HepG2 (cell line): ENCODE measurements around the gene PDRG1. TPM values are rescaled to one million over a fixed set of nuclear protein-coding genes. Genes with fewer than 3 reads are reported as not detected.

Source experiments
- FLYWCH1 ChIP-seq: sonication (generic); formaldehyde crosslinking; IDR thresholded peaks from 2 replicates; pipeline ENCODE4 v1.8.1; 2023; ENCODE audit warnings: mild to moderate bottlenecking, missing genetic modification reagents
- JDP2 ChIP-seq: sonication (generic); formaldehyde crosslinking; IDR thresholded peaks from 2 replicates; pipeline ENCODE4 v1.8.1; 2022; ENCODE audit warnings: missing genetic modification reagents, borderline replicate concordance
- KLF15 ChIP-seq: sonication (generic); formaldehyde crosslinking; IDR thresholded peaks from 2 replicates; pipeline ENCODE4 v1.8.1; 2023; ENCODE audit warnings: borderline replicate concordance, mild to moderate bottlenecking, inconsistent platforms, missing genetic modification reagents, mixed read lengths
- PBX3 ChIP-seq: sonication (generic); formaldehyde crosslinking; IDR thresholded peaks from 2 replicates; pipeline ENCODE4 v1.8.1; 2023; ENCODE audit warnings: missing genetic modification reagents, inconsistent platforms, borderline replicate concordance
- POGK ChIP-seq: sonication (generic); formaldehyde crosslinking; conservative IDR thresholded peaks from 2 replicates; pipeline ENCODE4 v1.8.0; 2022; ENCODE audit warnings: mild to moderate bottlenecking, moderate library complexity, missing genetic modification reagents
- TRAFD1 ChIP-seq: sonication (generic); formaldehyde crosslinking; IDR thresholded peaks from 2 replicates; pipeline ENCODE4 v1.5.1; 2020; ENCODE audit warnings: missing genetic modification reagents, mild to moderate bottlenecking, borderline replicate concordance
- ZBTB40 ChIP-seq, 2 experiments: fragments of 450-650 bp in 1 of 2; sonication (generic) in 1 of 2; formaldehyde crosslinking in 1 of 2; IDR thresholded peaks; 2 replicates each; pipeline versions ENCODE4 v1.6.1 to v1.8.0; 2016 to 2022; ENCODE audit warnings: antibody characterized with exemption in 1 of 2, mild to moderate bottlenecking in 1 of 2, missing genetic modification reagents in 1 of 2
- ZFP36L2 ChIP-seq: sonication (generic); formaldehyde crosslinking; IDR thresholded peaks from 2 replicates; pipeline ENCODE4 v1.4.0; 2020; ENCODE audit warnings: missing genetic modification reagents
- ZMAT5 ChIP-seq: sonication (generic); formaldehyde crosslinking; IDR thresholded peaks from 2 replicates; pipeline ENCODE4 v1.5.0; 2020; ENCODE audit warnings: mild to moderate bottlenecking, low read depth, missing genetic modification reagents, borderline replicate concordance
- ZNF367 ChIP-seq: sonication (generic); formaldehyde crosslinking; IDR thresholded peaks from 2 replicates; pipeline ENCODE4 v1.4.0; 2020; ENCODE audit warnings: missing genetic modification reagents, borderline replicate concordance
- ZNF430 ChIP-seq: sonication (generic); formaldehyde crosslinking; IDR thresholded peaks from 2 replicates; pipeline ENCODE4 v1.9.0; 2021; ENCODE audit warnings: mild to moderate bottlenecking, missing genetic modification reagents
- ZNF740 ChIP-seq: sonication (generic); formaldehyde crosslinking; IDR thresholded peaks from 2 replicates; pipeline ENCODE4 v1.4.0; 2020; ENCODE audit warnings: missing genetic modification reagents
- polyA plus RNA-seq, 8 experiments: library from polyadenylated mRNA; depleted of rRNA in 3 of 8; stranded (reverse) in 7 of 8; unstranded in 1 of 8; fragments of >200 nt; fragmentation: Illumina TruSeq in 4 of 8; extraction: Trizol in 4 of 8; gene quantifications; 2 replicates each; pipeline versions ENCODE4 v1.2.1 to v1.2.3, GENCODE V29; 2011 to 2016; ENCODE audit warnings: low read depth in 4 of 8, missing spikeins in 1 of 8, mixed read lengths in 1 of 8; ENCODE audit not compliant: insufficient read depth in 1 of 8
- total RNA-seq, 5 experiments: library from RNA; depleted of rRNA; stranded (reverse); fragments of >200 nt; fragmentation: Illumina TruSeq; extraction: Trizol; gene quantifications; 2 replicates each; pipeline ENCODE4 v1.2.3, GENCODE V29; 2016; ENCODE audit warnings: low read depth in 1 of 5

Gene PDRG1
- total and polyA plus RNA-seq, 2 of the 13 experiments (the other 11 are each of a cell fraction or from before 2014, with no cell fraction given) = 16.6 to 18.0 TPM

- TF ChIP-seq ZMAT5 (CRISPR knock-in tag) (peak; percentile 100), JDP2 (peak; percentile 100), ZNF430 (peak; percentile 100), TRAFD1 (CRISPR knock-in tag) (peak; percentile 100), ZFP36L2 (CRISPR knock-in tag) (peak; percentile 100), KLF15 (CRISPR knock-in tag) (peak; percentile 100), POGK (CRISPR knock-in tag) (peak; percentile 100), ZNF740 (CRISPR knock-in tag) (peak; percentile 99), FLYWCH1 (CRISPR knock-in tag) (peak; percentile 100), ZNF367 (CRISPR knock-in tag) (peak; percentile 100), ZBTB40 (IDR thresholded peaks at IDR 0.05) (no peak), ZBTB40 (CRISPR knock-in tag; IDR thresholded peaks at IDR 0.05) (peak; percentile 99), PBX3 (peak; percentile 100)
Measured at GRCh38 chr20:31968291-31969126, 16.7 kb upstream of the PDRG1 start (continued).
